HEK293 (cell line): ENCODE data around the gene OR2M4.

Source experiments
- CTCF ChIA-PET: fragments of 350-600 bp; formaldehyde crosslinking; extraction: SDS; loops from one replicate; lab custom pipeline; 2021; ENCODE audit warnings: antibody characterized with exemption; lab: Yijun Ruan, JAX
- POLR2A ChIA-PET: fragments of 300-600 bp; formaldehyde crosslinking; extraction: SDS; loops from one replicate; lab custom pipeline; 2020; ENCODE audit warnings: antibody characterized with exemption, inconsistent platforms; lab: Yijun Ruan, JAX
- H3K27ac ChIP-seq: fragments of 200-500 bp; sonication (Bioruptor generic); 2 replicates; pipeline ENCODE4 v1.5.1; 2014; ENCODE audit warnings: low read depth, low read length, control low read depth, inconsistent platforms; ENCODE audit errors: extremely low read depth
- H3K36me3 ChIP-seq, 2 experiments: fragments of 200-500 bp in 1 of 2; sonication (Bioruptor generic) in 1 of 2; 1 replicate in 1 of 2; 2 replicates in 1 of 2; pipeline ENCODE4 v1.5.1; 2014 to 2017; ENCODE audit warnings: inconsistent platforms in 2 of 2, low read length in 2 of 2; ENCODE audit not compliant: control insufficient read depth in 2 of 2, insufficient read depth in 1 of 2
- H3K4me1 ChIP-seq: fragments of 200-500 bp; sonication (Bioruptor generic); 2 replicates; pipeline ENCODE4 v1.5.1; 2014; ENCODE audit warnings: mild to moderate bottlenecking, low read length, inconsistent platforms; ENCODE audit not compliant: control insufficient read depth, insufficient read depth
- H3K4me3 ChIP-seq: 2 replicates; pipeline ENCODE4 v1.5.1; 2011; ENCODE audit warnings: low read depth, mild to moderate bottlenecking, control low read depth, low read length, moderate library complexity
- H3K9me3 ChIP-seq: fragments of 200-500 bp; sonication (Bioruptor generic); 2 replicates; pipeline ENCODE4 v1.5.1; 2014; ENCODE audit warnings: low read depth, low read length, inconsistent platforms; ENCODE audit not compliant: control insufficient read depth, insufficient read depth
- ZBTB21 ChIP-seq: fragments of 450-650 bp; formaldehyde crosslinking; IDR thresholded peaks from 2 replicates; pipeline ENCODE4 v1.5.1; 2017; ENCODE audit warnings: missing biosample characterization, missing genetic modification characterization
- ZBTB6 ChIP-seq: fragments of 450-650 bp; formaldehyde crosslinking; IDR thresholded peaks from 2 replicates; pipeline ENCODE4 v1.5.1; 2017; ENCODE audit warnings: missing biosample characterization, missing genetic modification characterization
- ZNF175 ChIP-seq: fragments of 450-650 bp; formaldehyde crosslinking; IDR thresholded peaks from 2 replicates; pipeline ENCODE4 v1.5.1; 2016; ENCODE audit warnings: missing biosample characterization, missing genetic modification characterization
- ZNF223 ChIP-seq: fragments of 450-650 bp; formaldehyde crosslinking; IDR thresholded peaks from 2 replicates; pipeline ENCODE4 v1.5.1; 2016; ENCODE audit warnings: missing biosample characterization, missing genetic modification characterization
- ZNF23 ChIP-seq: fragments of 450-650 bp; formaldehyde crosslinking; IDR thresholded peaks from 2 replicates; pipeline ENCODE4 v1.5.1; 2016; ENCODE audit warnings: missing biosample characterization, missing genetic modification characterization, borderline replicate concordance
- ZNF350 ChIP-seq: fragments of 450-650 bp; formaldehyde crosslinking; IDR thresholded peaks from 2 replicates; pipeline ENCODE4 v1.5.0; 2017; ENCODE audit warnings: missing biosample characterization, mild to moderate bottlenecking, missing genetic modification characterization
- ZNF354C ChIP-seq: fragments of 450-650 bp; formaldehyde crosslinking; IDR thresholded peaks from 2 replicates; pipeline ENCODE4 v1.5.1; 2016; ENCODE audit warnings: missing biosample characterization, missing genetic modification characterization, low read depth, borderline replicate concordance
- ZNF404 ChIP-seq: fragments of 450-650 bp; formaldehyde crosslinking; IDR thresholded peaks from 2 replicates; pipeline ENCODE4 v1.5.1; 2017; ENCODE audit warnings: missing biosample characterization, missing genetic modification characterization
- ZNF488 ChIP-seq: fragments of 450-650 bp; formaldehyde crosslinking; IDR thresholded peaks from 2 replicates; pipeline ENCODE4 v1.5.1; 2016; ENCODE audit warnings: missing biosample characterization, missing genetic modification characterization
- ZNF585B ChIP-seq: fragments of 450-650 bp; formaldehyde crosslinking; IDR thresholded peaks from 2 replicates; pipeline ENCODE4 v1.5.1; 2016; ENCODE audit warnings: missing biosample characterization, missing genetic modification characterization
- ZNF639 ChIP-seq: fragments of 450-650 bp; formaldehyde crosslinking; IDR thresholded peaks from 2 replicates; pipeline ENCODE4 v1.5.1; 2016; ENCODE audit warnings: missing biosample characterization, missing genetic modification characterization
- ZNF654 ChIP-seq: fragments of 450-650 bp; formaldehyde crosslinking; IDR thresholded peaks from 2 replicates; pipeline ENCODE4 v1.5.1; 2016; ENCODE audit warnings: low read depth, missing biosample characterization, missing genetic modification characterization
- ZNF768 ChIP-seq: fragments of 450-650 bp; formaldehyde crosslinking; IDR thresholded peaks from 2 replicates; pipeline ENCODE4 v1.5.1; 2018; ENCODE audit warnings: missing biosample characterization, mild to moderate bottlenecking, missing genetic modification characterization
- TF ChIP-seq, protein P1 (sequence below): fragments of 450-650 bp; formaldehyde crosslinking; IDR thresholded peaks from 2 replicates; pipeline ENCODE4 v1.5.1; 2016; ENCODE audit warnings: missing biosample characterization, missing genetic modification characterization
- TF ChIP-seq, protein P2 (sequence below): fragments of 450-650 bp; formaldehyde crosslinking; IDR thresholded peaks from 2 replicates; pipeline ENCODE4; 2016; ENCODE audit warnings: missing biosample characterization, missing genetic modification characterization
- TF ChIP-seq, protein P3 (sequence below): fragments of 450-650 bp; formaldehyde crosslinking; IDR thresholded peaks from 2 replicates; pipeline ENCODE4 v1.5.1; 2016; ENCODE audit warnings: missing biosample characterization, missing genetic modification characterization
- TF ChIP-seq, protein P4 (sequence below): fragments of 450-650 bp; formaldehyde crosslinking; IDR thresholded peaks from 2 replicates; pipeline ENCODE4 v1.5.1; 2016; ENCODE audit warnings: missing biosample characterization, missing genetic modification characterization, borderline replicate concordance

The OR2M4 gene

GRCh38 chr1:248225537-248225936 is 5.7 kb upstream of the OR2M4 start:
- CTCF ChIA-PET = no interaction called here
- POLR2A ChIA-PET = no interaction called here
- TF ChIP-seq ZNF350 (tag by site-specific recombination) = no peak
- no peak for TF ChIP-seq ZNF639 (tag by site-specific recombination)
- TF ChIP-seq ZNF488 (tag by site-specific recombination) = no peak
- TF ChIP-seq ZBTB21 (tag by site-specific recombination) = no peak
- no peak for TF ChIP-seq ZBTB6 (tag by site-specific recombination)
- no peak for TF ChIP-seq ZNF354C (tag by site-specific recombination)
- no peak for TF ChIP-seq ZNF175 (tag by site-specific recombination)

DNA sequence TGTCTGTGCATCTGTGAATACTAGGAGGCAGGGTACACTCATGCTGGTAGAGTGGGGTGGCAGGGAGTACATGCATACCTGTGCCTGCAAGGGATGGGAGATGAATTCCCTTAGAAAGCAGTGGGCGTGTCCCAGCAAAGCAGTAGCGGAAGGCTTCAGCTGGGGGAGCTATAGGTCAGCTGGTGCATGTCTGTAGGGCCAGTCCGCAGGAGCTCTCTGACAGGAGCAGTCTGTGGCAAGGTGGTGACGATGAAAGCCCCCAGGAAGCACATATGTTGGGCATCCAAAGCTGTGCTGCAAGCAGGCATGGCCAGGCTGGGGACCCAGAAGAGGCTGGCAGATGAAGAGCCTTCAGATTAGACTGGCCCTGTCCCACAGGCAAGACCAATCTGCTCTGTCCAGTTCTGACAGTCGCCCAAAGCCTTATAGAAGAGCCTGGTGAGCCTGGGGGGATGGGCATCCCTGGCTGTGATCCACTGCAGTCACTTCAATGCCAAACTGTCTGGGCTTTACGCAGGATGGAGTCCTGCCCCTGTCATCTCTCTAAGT is 1.8 kb upstream of the OR2M4 start:
- Histone ChIP-seq H3K27ac (no peak overlapping the region), H3K9me3 (no peaks in the 10 kb centered on the region), H3K4me1 (no peaks in the 10 kb centered on the region), H3K36me3 (no peaks in the 10 kb centered on the region), H3K4me3 (no peak overlapping the region)
- ChIA-PET CTCF (no interaction called here), POLR2A (no interaction called here)
- TF ChIP-seq ZNF223 (tag by site-specific recombination) = no peak
- TF ChIP-seq ZNF404 (tag by site-specific recombination) = no peak
- no peak for TF ChIP-seq ZNF23
- TF ChIP-seq, protein P1, sequence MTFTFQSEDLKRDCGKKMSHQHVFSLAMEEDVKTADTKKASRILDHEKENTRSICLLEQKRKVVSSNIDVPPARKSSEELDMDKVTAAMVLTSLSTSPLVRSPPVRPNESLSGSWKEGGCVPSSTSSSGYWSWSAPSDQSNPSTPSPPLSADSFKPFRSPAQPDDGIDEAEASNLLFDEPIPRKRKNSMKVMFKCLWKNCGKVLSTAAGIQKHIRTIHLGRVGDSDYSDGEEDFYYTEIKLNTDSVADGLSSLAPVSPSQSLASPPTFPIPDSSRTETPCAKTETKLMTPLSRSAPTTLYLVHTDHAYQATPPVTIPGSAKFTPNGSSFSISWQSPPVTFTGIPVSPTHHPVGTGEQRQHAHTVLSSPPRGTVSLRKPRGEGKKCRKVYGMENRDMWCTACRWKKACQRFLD (tag by site-specific recombination) = no peak
- no peak for TF ChIP-seq ZNF768 (tag by site-specific recombination)
- no peak for TF ChIP-seq ZNF585B (tag by site-specific recombination)
- TF ChIP-seq, protein P2, sequence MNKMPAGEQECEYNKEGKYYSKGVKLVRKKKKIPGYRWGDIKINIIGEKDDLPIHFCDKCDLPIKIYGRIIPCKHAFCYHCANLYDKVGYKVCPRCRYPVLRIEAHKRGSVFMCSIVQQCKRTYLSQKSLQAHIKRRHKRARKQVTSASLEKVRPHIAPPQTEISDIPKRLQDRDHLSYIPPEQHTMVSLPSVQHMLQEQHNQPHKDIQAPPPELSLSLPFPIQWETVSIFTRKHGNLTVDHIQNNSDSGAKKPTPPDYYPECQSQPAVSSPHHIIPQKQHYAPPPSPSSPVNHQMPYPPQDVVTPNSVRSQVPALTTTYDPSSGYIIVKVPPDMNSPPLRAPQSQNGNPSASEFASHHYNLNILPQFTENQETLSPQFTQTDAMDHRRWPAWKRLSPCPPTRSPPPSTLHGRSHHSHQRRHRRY (tag by site-specific recombination) = no peak

More at GRCh38 chr1:248225537-248225936, 5.7 kb upstream of the OR2M4 start:
- H3K27ac ChIP-seq = no peak overlapping the region
- H3K4me3 ChIP-seq = no peak overlapping the region
- H3K4me1 ChIP-seq = no peaks in the 10 kb centered on the region
- H3K9me3 ChIP-seq = no peaks in the 10 kb centered on the region
- no peaks in the 10 kb centered on the region for H3K36me3 ChIP-seq

DNA sequence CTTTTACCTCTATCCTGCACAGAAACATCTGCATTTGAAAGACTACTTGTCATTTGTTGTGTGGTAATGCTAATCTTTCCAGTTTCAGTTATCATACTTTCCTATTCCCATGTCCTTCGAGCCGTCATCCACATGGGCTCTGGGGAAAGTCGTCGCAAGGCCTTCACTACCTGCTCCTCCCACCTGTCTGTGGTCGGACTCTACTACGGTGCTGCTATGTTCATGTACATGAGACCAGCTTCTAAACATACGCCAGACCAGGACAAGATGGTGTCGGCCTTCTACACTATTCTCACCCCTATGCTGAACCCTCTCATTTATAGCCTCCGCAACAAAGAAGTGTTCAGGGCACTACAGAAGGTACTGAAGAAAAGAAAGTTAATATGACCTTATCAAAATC is 8.3 kb downstream of the OR2M4 start:
- no peaks in the 10 kb centered on the region for H3K36me3 ChIP-seq

More for the DNA sequence above, 8.3 kb downstream of the OR2M4 start:
- Histone ChIP-seq H3K27ac (no peak overlapping the region), H3K4me3 (no peak overlapping the region), H3K4me1 (no peaks in the 10 kb centered on the region), H3K9me3 (no peaks in the 10 kb centered on the region)
- TF ChIP-seq, protein P3, sequence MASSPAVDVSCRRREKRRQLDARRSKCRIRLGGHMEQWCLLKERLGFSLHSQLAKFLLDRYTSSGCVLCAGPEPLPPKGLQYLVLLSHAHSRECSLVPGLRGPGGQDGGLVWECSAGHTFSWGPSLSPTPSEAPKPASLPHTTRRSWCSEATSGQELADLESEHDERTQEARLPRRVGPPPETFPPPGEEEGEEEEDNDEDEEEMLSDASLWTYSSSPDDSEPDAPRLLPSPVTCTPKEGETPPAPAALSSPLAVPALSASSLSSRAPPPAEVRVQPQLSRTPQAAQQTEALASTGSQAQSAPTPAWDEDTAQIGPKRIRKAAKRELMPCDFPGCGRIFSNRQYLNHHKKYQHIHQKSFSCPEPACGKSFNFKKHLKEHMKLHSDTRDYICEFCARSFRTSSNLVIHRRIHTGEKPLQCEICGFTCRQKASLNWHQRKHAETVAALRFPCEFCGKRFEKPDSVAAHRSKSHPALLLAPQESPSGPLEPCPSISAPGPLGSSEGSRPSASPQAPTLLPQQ (tag by site-specific recombination) = no peak
- no peak for TF ChIP-seq ZNF654
- TF ChIP-seq, protein P4, sequence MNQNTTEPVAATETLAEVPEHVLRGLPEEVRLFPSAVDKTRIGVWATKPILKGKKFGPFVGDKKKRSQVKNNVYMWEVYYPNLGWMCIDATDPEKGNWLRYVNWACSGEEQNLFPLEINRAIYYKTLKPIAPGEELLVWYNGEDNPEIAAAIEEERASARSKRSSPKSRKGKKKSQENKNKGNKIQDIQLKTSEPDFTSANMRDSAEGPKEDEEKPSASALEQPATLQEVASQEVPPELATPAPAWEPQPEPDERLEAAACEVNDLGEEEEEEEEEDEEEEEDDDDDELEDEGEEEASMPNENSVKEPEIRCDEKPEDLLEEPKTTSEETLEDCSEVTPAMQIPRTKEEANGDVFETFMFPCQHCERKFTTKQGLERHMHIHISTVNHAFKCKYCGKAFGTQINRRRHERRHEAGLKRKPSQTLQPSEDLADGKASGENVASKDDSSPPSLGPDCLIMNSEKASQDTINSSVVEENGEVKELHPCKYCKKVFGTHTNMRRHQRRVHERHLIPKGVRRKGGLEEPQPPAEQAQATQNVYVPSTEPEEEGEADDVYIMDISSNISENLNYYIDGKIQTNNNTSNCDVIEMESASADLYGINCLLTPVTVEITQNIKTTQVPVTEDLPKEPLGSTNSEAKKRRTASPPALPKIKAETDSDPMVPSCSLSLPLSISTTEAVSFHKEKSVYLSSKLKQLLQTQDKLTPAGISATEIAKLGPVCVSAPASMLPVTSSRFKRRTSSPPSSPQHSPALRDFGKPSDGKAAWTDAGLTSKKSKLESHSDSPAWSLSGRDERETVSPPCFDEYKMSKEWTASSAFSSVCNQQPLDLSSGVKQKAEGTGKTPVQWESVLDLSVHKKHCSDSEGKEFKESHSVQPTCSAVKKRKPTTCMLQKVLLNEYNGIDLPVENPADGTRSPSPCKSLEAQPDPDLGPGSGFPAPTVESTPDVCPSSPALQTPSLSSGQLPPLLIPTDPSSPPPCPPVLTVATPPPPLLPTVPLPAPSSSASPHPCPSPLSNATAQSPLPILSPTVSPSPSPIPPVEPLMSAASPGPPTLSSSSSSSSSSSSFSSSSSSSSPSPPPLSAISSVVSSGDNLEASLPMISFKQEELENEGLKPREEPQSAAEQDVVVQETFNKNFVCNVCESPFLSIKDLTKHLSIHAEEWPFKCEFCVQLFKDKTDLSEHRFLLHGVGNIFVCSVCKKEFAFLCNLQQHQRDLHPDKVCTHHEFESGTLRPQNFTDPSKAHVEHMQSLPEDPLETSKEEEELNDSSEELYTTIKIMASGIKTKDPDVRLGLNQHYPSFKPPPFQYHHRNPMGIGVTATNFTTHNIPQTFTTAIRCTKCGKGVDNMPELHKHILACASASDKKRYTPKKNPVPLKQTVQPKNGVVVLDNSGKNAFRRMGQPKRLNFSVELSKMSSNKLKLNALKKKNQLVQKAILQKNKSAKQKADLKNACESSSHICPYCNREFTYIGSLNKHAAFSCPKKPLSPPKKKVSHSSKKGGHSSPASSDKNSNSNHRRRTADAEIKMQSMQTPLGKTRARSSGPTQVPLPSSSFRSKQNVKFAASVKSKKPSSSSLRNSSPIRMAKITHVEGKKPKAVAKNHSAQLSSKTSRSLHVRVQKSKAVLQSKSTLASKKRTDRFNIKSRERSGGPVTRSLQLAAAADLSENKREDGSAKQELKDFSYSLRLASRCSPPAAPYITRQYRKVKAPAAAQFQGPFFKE (tag by site-specific recombination) = no peak
- ChIA-PET CTCF (no interaction called here), POLR2A (no interaction called here)
